D721Med (cell line): Measurements from ENCODE around the gene GRIN2A.

Source experiments
- DNase-seq: peaks from one replicate; pipeline ENCODE4 v3.0.0; 2011; ENCODE audit warnings: low spot score; ENCODE audit not compliant: insufficient read length
- FAIRE-seq: peaks from 2 replicates; lab custom pipeline; 2011; peaks lifted over from hg19 to GRCh38; lab: Jason Lieb, UNC
- CTCF ChIP-seq: IDR thresholded peaks from 2 replicates; pipeline ENCODE4 v1.5.1; 2012; ENCODE audit warnings: mild to moderate bottlenecking, control low read depth; ENCODE audit not compliant: insufficient read depth; ENCODE audit errors: missing control alignments

The GRIN2A gene

GRCh38 chr16:9941245-9941644 lies 241.0 kb downstream of the GRIN2A start:
- no peak for DNase-seq
- TF ChIP-seq CTCF, result no peak
- FAIRE-seq, result no peak

GRCh38 chr16:9934723-9935508 lies 247.3 kb downstream of the GRIN2A start:
- no peak for DNase-seq
- no peak for TF ChIP-seq CTCF

GRCh38 chr16:9932919-9933653 lies 249.1 kb downstream of the GRIN2A start:
- no peak for DNase-seq
- no peak for FAIRE-seq
- TF ChIP-seq CTCF, result no peak

More at GRCh38 chr16:9934723-9935508, 247.3 kb downstream of the GRIN2A start:
- no peak for FAIRE-seq

- FAIRE-seq, result no peak
- no peak for TF ChIP-seq CTCF
- DNase-seq, result no peak
These were observed 250.2 kb downstream of the GRIN2A start for GRCh38 chr16:9932000-9932399.

- no peak for DNase-seq
- FAIRE-seq, result no peak
- TF ChIP-seq CTCF, result no peak
These were observed 252.4 kb downstream of the GRIN2A start for GRCh38 chr16:9929836-9930235.

GRCh38 chr16:9929313-9929712 lies 252.9 kb downstream of the GRIN2A start:
- TF ChIP-seq CTCF, result no peak
- DNase-seq, result no peak
- FAIRE-seq, result no peak

- FAIRE-seq (no peak), DNase-seq (no peak)
- TF ChIP-seq CTCF, result no peak
These were observed 259.8 kb downstream of the GRIN2A start for GRCh38 chr16:9922441-9922840.
